SK-N-SH (cell line): Measurements from ENCODE around the gene OR8G5. TPM values are rescaled to one million over a fixed set of nuclear protein-coding genes. Genes with fewer than 3 reads are reported as not detected.

ENCODE experiments used
- CTCF ChIA-PET: fragments of 300-600, 350-600 bp; formaldehyde crosslinking; extraction: SDS; loops from one replicate; lab custom pipeline; 2021; lab: Yijun Ruan, JAX
- POLR2A ChIA-PET: fragments of 350-600 bp; sonication (Branson Sonifier 250); formaldehyde crosslinking; extraction: SDS; loops from one replicate; lab custom pipeline; 2020; ENCODE audit warnings: antibody characterized with exemption, inconsistent platforms; lab: Yijun Ruan, JAX
- DNase-seq: peaks from one replicate; pipeline ENCODE4 v3.0.0; 2012
- H2AFZ ChIP-seq: fragments of 200-600 bp; sonication (generic); 2 replicates; pipeline ENCODE4 v1.8.1; 2016; ENCODE audit warnings: antibody characterized with exemption, mild to moderate bottlenecking, low read depth
- H3F3A ChIP-seq: fragments of 200-600 bp; sonication (generic); replicated peaks from 2 replicates; pipeline ENCODE3; 2016; ENCODE audit warnings: antibody characterized with exemption, mild to moderate bottlenecking; ENCODE audit not compliant: insufficient read depth
- H3K27ac ChIP-seq, 2 experiments: fragments of 200-500 bp in 1 of 2; fragments of 200-600 bp in 1 of 2; sonication (Bioruptor generic) in 1 of 2; sonication (generic), shearing (Covaris generic) in 1 of 2; 2 replicates each; pipeline versions ENCODE4 v1.5.1 to v1.6.1; 2014 to 2016; ENCODE audit warnings: low read depth in 2 of 2, inconsistent platforms in 1 of 2, low read length in 1 of 2, mild to moderate bottlenecking in 1 of 2, mixed read lengths in 1 of 2
- H3K27me3 ChIP-seq: fragments of 200-600 bp; sonication (generic), shearing (Covaris generic); 2 replicates; pipeline ENCODE4 v1.6.1; 2016; ENCODE audit warnings: mixed run types; ENCODE audit not compliant: insufficient read depth
- H3K36me3 ChIP-seq, 2 experiments: fragments of 200-500 bp in 1 of 2; fragments of 200-600 bp in 1 of 2; sonication (Bioruptor generic) in 1 of 2; sonication (generic) in 1 of 2; replicated peaks in 1 of 2; 2 replicates each; pipeline versions ENCODE3 to v1.5.1; 2014 to 2016; ENCODE audit warnings: low read length in 1 of 2, mild to moderate bottlenecking in 1 of 2; ENCODE audit not compliant: insufficient read depth in 2 of 2, control insufficient read depth in 1 of 2
- H3K4me1 ChIP-seq, 2 experiments: fragments of 200-500 bp in 1 of 2; fragments of 200-600 bp in 1 of 2; sonication (Bioruptor generic) in 1 of 2; sonication (generic), shearing (Covaris generic) in 1 of 2; 2 replicates each; pipeline versions ENCODE4 v1.5.1 to v1.6.1; 2014 to 2016; ENCODE audit warnings: low read depth in 1 of 2, low read length in 1 of 2, mixed run types in 1 of 2; ENCODE audit not compliant: insufficient read depth in 2 of 2, control insufficient read depth in 1 of 2
- H3K4me2 ChIP-seq: fragments of 200-600 bp; sonication (generic), shearing (Covaris generic); 2 replicates; pipeline ENCODE4 v1.6.1; 2017; ENCODE audit warnings: mixed run types
- H3K4me3 ChIP-seq, 2 experiments: fragments of 200-500 bp in 1 of 2; fragments of 200-600 bp in 1 of 2; sonication (Bioruptor generic) in 1 of 2; sonication (generic), shearing (Covaris generic) in 1 of 2; 2 replicates each; pipeline versions ENCODE4 v1.5.1 to v1.8.1; 2014 to 2016; ENCODE audit warnings: low read depth in 2 of 2, inconsistent platforms in 1 of 2, low read length in 1 of 2, mild to moderate bottlenecking in 1 of 2, mixed read lengths in 1 of 2, moderate library complexity in 1 of 2
- H3K79me2 ChIP-seq: fragments of 200-600 bp; sonication (generic); 2 replicates; pipeline ENCODE4 v1.8.1; 2017; ENCODE audit warnings: mild to moderate bottlenecking; ENCODE audit not compliant: insufficient read depth
- H3K9ac ChIP-seq: fragments of 200-600 bp; sonication (generic); 2 replicates; pipeline ENCODE4 v1.6.1; 2017; ENCODE audit warnings: mixed run types
- H3K9me2 ChIP-seq: fragments of 200-600 bp; sonication (generic); 2 replicates; pipeline ENCODE4 v1.6.1; 2017; ENCODE audit warnings: mixed run types
- H3K9me3 ChIP-seq: fragments of 200-600 bp; sonication (generic); 2 replicates; pipeline ENCODE4 v1.6.1; 2017; ENCODE audit warnings: mixed run types, mild to moderate bottlenecking, moderate library complexity
- H4K20me1 ChIP-seq: fragments of 200-600 bp; sonication (generic); 2 replicates; pipeline ENCODE4 v1.6.1; 2017; ENCODE audit warnings: mild to moderate bottlenecking, mixed run types; ENCODE audit not compliant: insufficient read depth
- EP300 ChIP-seq, 2 experiments: IDR thresholded peaks; 2 replicates each; pipeline versions ENCODE4 v1.4.0 to v1.6.1; 2012; ENCODE audit warnings: borderline replicate concordance in 1 of 2, low read depth in 1 of 2, low read length in 1 of 2
- FOSL2 ChIP-seq: IDR thresholded peaks from 2 replicates; pipeline ENCODE4 v1.4.0; 2012; ENCODE audit warnings: low read depth, mild to moderate bottlenecking, moderate library complexity, borderline replicate concordance
- FOXM1 ChIP-seq: IDR thresholded peaks from 2 replicates; pipeline ENCODE4 v1.4.0; 2012; ENCODE audit warnings: low read depth, mild to moderate bottlenecking
- GATA2 ChIP-seq: sonication (generic); formaldehyde crosslinking; IDR thresholded peaks from 2 replicates; pipeline ENCODE4 v1.5.0; 2020; ENCODE audit warnings: mild to moderate bottlenecking, missing genetic modification reagents
- NRF1 ChIP-seq: IDR thresholded peaks from 2 replicates; pipeline ENCODE4 v1.6.1; 2012; ENCODE audit warnings: low read depth, mild to moderate bottlenecking, low read length
- POLR2AphosphoS5 ChIP-seq: IDR thresholded peaks from 2 replicates; pipeline ENCODE4 v1.6.1; 2012; ENCODE audit warnings: low read depth, low read length
- RAD21 ChIP-seq: IDR thresholded peaks from 2 replicates; pipeline ENCODE4 v1.6.1; 2012; ENCODE audit warnings: mild to moderate bottlenecking, low read length
- RCOR1 ChIP-seq: fragments of 150-350 bp; IDR thresholded peaks from 2 replicates; pipeline ENCODE4 v1.6.1; 2017; ENCODE audit warnings: antibody characterized with exemption, low read length
- SIN3A ChIP-seq: IDR thresholded peaks from 2 replicates; pipeline ENCODE4 v1.6.1; 2012; ENCODE audit warnings: low read depth, mild to moderate bottlenecking, low read length, moderate library complexity, borderline replicate concordance
- SMC3 ChIP-seq: IDR thresholded peaks from 2 replicates; pipeline ENCODE4 v1.6.1; 2012; ENCODE audit warnings: low read depth, low read length, improper control_type of control experiment
- TAF1 ChIP-seq: IDR thresholded peaks from 2 replicates; pipeline ENCODE4 v1.6.1; 2012; ENCODE audit warnings: low read depth, mild to moderate bottlenecking, low read length, moderate library complexity, borderline replicate concordance
- TCF12 ChIP-seq: IDR thresholded peaks from 2 replicates; pipeline ENCODE4 v1.4.0; 2012
- TEAD4 ChIP-seq: IDR thresholded peaks from 2 replicates; pipeline ENCODE4 v1.4.0; 2012; ENCODE audit warnings: mild to moderate bottlenecking, borderline replicate concordance; ENCODE audit not compliant: insufficient read depth
- WGBS: methylation state at CpG from one replicate; pipeline ENCODE4 v1.1.6; 2017; ENCODE audit warnings: low lambda C conversion rate; 5-methylcytosine and 5-hydroxymethylcytosine counted together
- polyA plus RNA-seq, 3 experiments: library from polyadenylated mRNA; depleted of rRNA; stranded (reverse); fragments of >200 nt; gene quantifications; 2 replicates each; pipeline ENCODE4 v1.2.3, GENCODE V29; 2012
- TF ChIP-seq, protein P1 (sequence below): fragments of 150-350 bp; IDR thresholded peaks from 2 replicates; pipeline ENCODE4 v1.6.1; 2016; ENCODE audit warnings: mild to moderate bottlenecking, low read depth, low read length
- TF ChIP-seq, protein P2 (sequence below): fragments of 150-350 bp; IDR thresholded peaks from 2 replicates; pipeline ENCODE4 v1.6.1; 2017; ENCODE audit warnings: antibody characterized with exemption, low read length, low read depth, borderline replicate concordance
- TF ChIP-seq, protein P3 (sequence below): IDR thresholded peaks from 2 replicates; pipeline ENCODE4 v1.4.0; 2012; ENCODE audit warnings: low read depth, borderline replicate concordance
- TF ChIP-seq, protein P4 (sequence below): IDR thresholded peaks from 2 replicates; pipeline ENCODE4; 2012

The OR8G5 gene
- polyA plus RNA-seq, 1 of the 3 experiments (the other 2 are of a cell fraction), result not detected

DNA sequence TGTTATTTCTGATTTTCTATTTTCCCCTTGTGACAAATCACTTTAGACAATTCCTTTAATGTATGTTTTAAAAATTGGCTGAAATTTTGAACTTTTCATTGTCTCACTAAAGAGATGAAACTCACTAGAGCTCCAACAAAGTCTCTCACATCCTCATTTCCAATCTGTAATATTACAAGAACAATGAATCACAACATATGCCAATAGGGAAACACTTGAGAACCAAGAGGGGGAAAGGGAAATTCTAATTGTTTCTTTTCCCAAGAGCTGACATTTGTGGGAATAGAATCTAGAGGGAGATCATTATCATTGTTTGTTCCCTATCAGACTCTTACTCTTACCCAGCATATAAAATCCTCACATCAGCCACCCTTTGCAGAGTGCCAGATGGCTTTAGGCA, 44.9 kb upstream of the OR8G5 start:
- Histone ChIP-seq H3K4me2 (no peak overlapping the region), H4K20me1 (no peaks in the 10 kb centered on the region), H3K4me3 (no peak overlapping the region), H3K36me3 (no peaks in the 10 kb centered on the region), H2AFZ (no peak overlapping the region), H3K4me1 (no peaks in the 10 kb centered on the region), H3K9ac (no peak overlapping the region), H3K9me3 (no peaks in the 10 kb centered on the region), H3K27me3 (peaks cover 8% of the 10 kb centered on the region; the same call in 1 of the 2 replicates), H3F3A (no peaks in the 10 kb centered on the region), H3K27ac (no peak overlapping the region), H3K9me2 (no peaks in the 10 kb centered on the region), H3K79me2 (no peaks in the 10 kb centered on the region)
- CTCF ChIA-PET, result interaction anchor here (0.9 to 1.2 kb wide), 2 partner anchors 17 to 140 kb away, joined by 3 to 4 read pairs; no protein-coding TSS in a partner anchor
- DNase-seq, result no peak
- POLR2A ChIA-PET, result no interaction called here
- no peak for TF ChIP-seq FOXM1
- TF ChIP-seq GATA2 (CRISPR knock-in tag), result no peak
- TF ChIP-seq RAD21, result no peak
- TF ChIP-seq TCF12, result no peak
- TF ChIP-seq, protein P1, sequence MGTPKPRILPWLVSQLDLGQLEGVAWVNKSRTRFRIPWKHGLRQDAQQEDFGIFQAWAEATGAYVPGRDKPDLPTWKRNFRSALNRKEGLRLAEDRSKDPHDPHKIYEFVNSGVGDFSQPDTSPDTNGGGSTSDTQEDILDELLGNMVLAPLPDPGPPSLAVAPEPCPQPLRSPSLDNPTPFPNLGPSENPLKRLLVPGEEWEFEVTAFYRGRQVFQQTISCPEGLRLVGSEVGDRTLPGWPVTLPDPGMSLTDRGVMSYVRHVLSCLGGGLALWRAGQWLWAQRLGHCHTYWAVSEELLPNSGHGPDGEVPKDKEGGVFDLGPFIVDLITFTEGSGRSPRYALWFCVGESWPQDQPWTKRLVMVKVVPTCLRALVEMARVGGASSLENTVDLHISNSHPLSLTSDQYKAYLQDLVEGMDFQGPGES, result no peak
- TF ChIP-seq TEAD4, result no peak
- no peak for TF ChIP-seq SMC3
- TF ChIP-seq, protein P2, sequence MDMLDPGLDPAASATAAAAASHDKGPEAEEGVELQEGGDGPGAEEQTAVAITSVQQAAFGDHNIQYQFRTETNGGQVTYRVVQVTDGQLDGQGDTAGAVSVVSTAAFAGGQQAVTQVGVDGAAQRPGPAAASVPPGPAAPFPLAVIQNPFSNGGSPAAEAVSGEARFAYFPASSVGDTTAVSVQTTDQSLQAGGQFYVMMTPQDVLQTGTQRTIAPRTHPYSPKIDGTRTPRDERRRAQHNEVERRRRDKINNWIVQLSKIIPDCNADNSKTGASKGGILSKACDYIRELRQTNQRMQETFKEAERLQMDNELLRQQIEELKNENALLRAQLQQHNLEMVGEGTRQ, result no peak
- no peak for TF ChIP-seq SIN3A
- TF ChIP-seq, protein P3, sequence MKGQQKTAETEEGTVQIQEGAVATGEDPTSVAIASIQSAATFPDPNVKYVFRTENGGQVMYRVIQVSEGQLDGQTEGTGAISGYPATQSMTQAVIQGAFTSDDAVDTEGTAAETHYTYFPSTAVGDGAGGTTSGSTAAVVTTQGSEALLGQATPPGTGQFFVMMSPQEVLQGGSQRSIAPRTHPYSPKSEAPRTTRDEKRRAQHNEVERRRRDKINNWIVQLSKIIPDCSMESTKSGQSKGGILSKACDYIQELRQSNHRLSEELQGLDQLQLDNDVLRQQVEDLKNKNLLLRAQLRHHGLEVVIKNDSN, result no peak

DNA sequence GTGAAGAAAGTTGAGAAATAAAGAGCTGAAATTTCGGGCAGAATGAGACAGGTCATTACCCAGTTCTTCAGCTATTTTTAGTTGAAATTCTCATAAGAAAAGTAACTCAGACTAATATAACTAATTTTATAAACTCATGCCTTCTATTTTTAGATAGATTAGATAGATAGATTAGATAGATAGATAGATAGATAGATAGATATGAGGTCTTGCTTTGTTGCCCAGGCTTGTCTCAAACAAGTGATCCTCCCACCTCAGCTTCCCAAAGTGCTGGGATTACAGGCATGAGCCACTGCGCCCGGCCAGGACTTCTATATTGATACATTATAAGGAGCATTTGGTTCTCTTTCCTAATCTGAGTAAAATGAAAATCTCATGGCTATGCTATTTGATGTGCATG, 42.1 kb upstream of the OR8G5 start:
- POLR2A ChIA-PET, result no interaction called here
- H4K20me1 ChIP-seq, result no peaks in the 10 kb centered on the region
- H3K27me3 ChIP-seq, result no peaks in the 10 kb centered on the region
- no peak for DNase-seq
- WGBS, result 0% methylated on average over 3 of the region's 3 CpGs
- no peaks in the 10 kb centered on the region for H3F3A ChIP-seq
- H3K4me3 ChIP-seq, result no peak overlapping the region
- no peaks in the 10 kb centered on the region for H3K36me3 ChIP-seq
- CTCF ChIA-PET, result interaction anchor here (1.0 to 1.7 kb wide), 2 partner anchors 19 to 29 kb away, joined by 3 to 4 read pairs; no protein-coding TSS in a partner anchor
- H3K9me3 ChIP-seq, result no peaks in the 10 kb centered on the region
- no peak overlapping the region for H3K9ac ChIP-seq
- no peaks in the 10 kb centered on the region for H3K9me2 ChIP-seq
- TF ChIP-seq EP300 (IDR thresholded peaks at IDR 0.05; ENCODE audit: borderline replicate concordance in 1 of 2, low read depth in 1 of 2, low read length in 1 of 2), result no peak
- no peak for TF ChIP-seq POLR2AphosphoS5
- TF ChIP-seq, protein P4, sequence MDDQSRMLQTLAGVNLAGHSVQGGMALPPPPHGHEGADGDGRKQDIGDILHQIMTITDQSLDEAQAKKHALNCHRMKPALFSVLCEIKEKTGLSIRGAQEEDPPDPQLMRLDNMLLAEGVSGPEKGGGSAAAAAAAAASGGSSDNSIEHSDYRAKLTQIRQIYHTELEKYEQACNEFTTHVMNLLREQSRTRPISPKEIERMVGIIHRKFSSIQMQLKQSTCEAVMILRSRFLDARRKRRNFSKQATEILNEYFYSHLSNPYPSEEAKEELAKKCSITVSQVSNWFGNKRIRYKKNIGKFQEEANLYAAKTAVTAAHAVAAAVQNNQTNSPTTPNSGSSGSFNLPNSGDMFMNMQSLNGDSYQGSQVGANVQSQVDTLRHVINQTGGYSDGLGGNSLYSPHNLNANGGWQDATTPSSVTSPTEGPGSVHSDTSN, result no peak
- TF ChIP-seq TAF1, result no peak
- no peak for TF ChIP-seq RCOR1
- no peak for TF ChIP-seq FOXM1
- no peak for TF ChIP-seq FOSL2
- no peak for TF ChIP-seq NRF1
- no peak overlapping the region for H3K4me2 ChIP-seq
- no peak overlapping the region for H3K27ac ChIP-seq
- no peaks in the 10 kb centered on the region for H3K4me1 ChIP-seq
- no peak overlapping the region for H2AFZ ChIP-seq
- no peaks in the 10 kb centered on the region for H3K79me2 ChIP-seq
